Measurements from ENCODE around the gene RNF166. TPM values are rescaled to one million over a fixed set of nuclear protein-coding genes. Genes with fewer than 3 reads are reported as not detected.
A peak's percentile ranks its signal among the peaks of the same experiment; 100 is the strongest.

RNF166 gene
- total RNA-seq, 1 experiment from 2014 or later, result 26.5 TPM

- Mint-ChIP-seq H3K27ac (peak overlapping the region in 2 of 3 experiments; percentile 21 to 79; a peak in 4 of 7 replicates), H3K27me3 (ENCODE audit: low read depth) (no peaks in the 10 kb centered on the region; the same call in 1 of the 2 replicates), H3K9me3 (no peaks in the 10 kb centered on the region), H3K4me3 (no peak overlapping the region), H3K4me1 (peaks cover 11 to 18% of the 10 kb centered on the region in 2 experiments), H3K36me3 (ENCODE audit: insufficient read depth in 1 of 3, low read depth in 3 of 3) (peaks cover 9 to 26% (median 24%) of the 10 kb centered on the region in 3 experiments)
- no peak overlapping the region for H3K27ac ChIP-seq (ENCODE audit: insufficient read length, low read depth, low read length)
- peaks cover 3% of the 10 kb centered on the region; the same call in 1 of the 2 replicates for H3K4me1 ChIP-seq (ENCODE audit: insufficient read depth, low read length)
- H2BK12ac ChIP-seq (ENCODE audit: insufficient read length, low read depth, low read length), result no peak overlapping the region
- no peak overlapping the region for H4K91ac ChIP-seq (ENCODE audit: insufficient read length, low read depth, low read length)
- H4K5ac ChIP-seq (ENCODE audit: insufficient read length, low read depth, low read length), result no peak overlapping the region
- TF ChIP-seq CTCF (conservative IDR thresholded peaks at IDR 0.05), result no peak
- H2BK15ac ChIP-seq (ENCODE audit: low read depth, low read length), result no peak overlapping the region
- no peak overlapping the region for H2AFZ ChIP-seq (ENCODE audit: low read length)
- no peak overlapping the region for H3K4ac ChIP-seq (ENCODE audit: low read depth, low read length)
- H3K79me2 ChIP-seq (ENCODE audit: insufficient read depth, low read length), result peaks cover 22% of the 10 kb centered on the region; the same call in 1 of the 2 replicates
- no peak overlapping the region for H3T11ph ChIP-seq (ENCODE audit: low read length)
- H4K8ac ChIP-seq (replicated peaks; ENCODE audit: insufficient read length, low read depth, low read length), result no peak overlapping the region
- no peaks in the 10 kb centered on the region for H4K20me1 ChIP-seq (ENCODE audit: control insufficient read depth, insufficient read depth, insufficient read length)
- H2BK20ac ChIP-seq (ENCODE audit: low read depth, low read length, poor library complexity, severe bottlenecking), result no peak overlapping the region
- no peak overlapping the region for H3K23ac ChIP-seq (ENCODE audit: insufficient read length, low read depth, low read length)
- H3K23me2 ChIP-seq (ENCODE audit: insufficient read length, low read depth, low read length, poor library complexity, severe bottlenecking), result peaks cover 11% of the 10 kb centered on the region
- no peak overlapping the region for H2BK5ac ChIP-seq (ENCODE audit: insufficient read length, low read length)
- H3K9me3 ChIP-seq (ENCODE audit: control insufficient read depth, low read depth, low read length), result no peaks in the 10 kb centered on the region
- H2BK120ac ChIP-seq (ENCODE audit: low read depth, low read length, poor library complexity, severe bottlenecking), result no peak overlapping the region
- H3K18ac ChIP-seq (ENCODE audit: insufficient read length, low read depth, low read length), result no peak overlapping the region
- H2AK5ac ChIP-seq (ENCODE audit: insufficient read length, low read length), result no peak overlapping the region
- no peaks in the 10 kb centered on the region for H3K27me3 ChIP-seq (ENCODE audit: insufficient read depth, low read length)
- no peak overlapping the region for H3K4me2 ChIP-seq (ENCODE audit: insufficient read depth, insufficient read length, low read length)
- WGBS (ENCODE audit: extremely low coverage, insufficient read length, low lambda C conversion rate), result no CpG with 5 or more reads among the region's 25 CpGs
- H3K9ac ChIP-seq (ENCODE audit: extremely low read depth, insufficient read length, low read length), result no peak overlapping the region
- no peak overlapping the region for H3K56ac ChIP-seq (ENCODE audit: insufficient read length, low read depth, low read length)
- H3K14ac ChIP-seq (ENCODE audit: insufficient read depth, low read length), result no peak overlapping the region; the same call in 1 of the 2 replicates
- peaks cover 3% of the 10 kb centered on the region for H3K79me1 ChIP-seq (ENCODE audit: insufficient read depth, low read depth, low read length, poor library complexity, severe bottlenecking)
- DNase-seq, result no peak
These were observed 47.0 kb downstream of the RNF166 start for GRCh38 chr16:88659160-88659559.

All from H9 (cell line).